CD4-positive, alpha-beta T cell treated with Interleukin-4 for 1 hour (primary cell): ENCODE measurements around the gene GCNA.
"Not testable (repeated sequence)": the region's sequence is repeated elsewhere in the genome, so short reads cannot be mapped to it uniquely, and the experiment has no call there.

ENCODE experiments used
- DNase-seq, 2 donors: peaks; one replicate each; pipeline ENCODE4 v3.0.0-alpha.2; 2020 to 2022

GCNA gene

DNA sequence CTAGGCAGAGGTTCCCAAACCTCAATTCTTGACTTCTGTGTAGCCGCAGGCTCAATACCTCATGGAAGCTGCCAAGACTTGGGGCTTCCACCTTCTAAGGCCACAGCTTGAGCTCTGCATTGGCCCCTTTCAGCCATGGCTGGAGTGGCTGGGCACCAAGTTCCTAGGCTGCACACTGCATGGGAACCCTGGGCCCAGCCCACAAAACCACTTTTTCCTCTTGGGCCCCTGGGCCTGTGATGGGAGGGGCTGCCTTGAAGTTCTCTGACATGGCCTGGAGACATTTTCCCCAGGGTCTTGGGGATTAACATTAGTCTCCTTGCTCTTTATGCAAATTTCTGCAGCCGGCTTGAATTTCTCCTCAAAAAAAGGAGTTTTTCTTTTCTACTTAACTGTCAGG, 75.1 kb downstream of the GCNA start:
- DNase-seq: no peak

DNA sequence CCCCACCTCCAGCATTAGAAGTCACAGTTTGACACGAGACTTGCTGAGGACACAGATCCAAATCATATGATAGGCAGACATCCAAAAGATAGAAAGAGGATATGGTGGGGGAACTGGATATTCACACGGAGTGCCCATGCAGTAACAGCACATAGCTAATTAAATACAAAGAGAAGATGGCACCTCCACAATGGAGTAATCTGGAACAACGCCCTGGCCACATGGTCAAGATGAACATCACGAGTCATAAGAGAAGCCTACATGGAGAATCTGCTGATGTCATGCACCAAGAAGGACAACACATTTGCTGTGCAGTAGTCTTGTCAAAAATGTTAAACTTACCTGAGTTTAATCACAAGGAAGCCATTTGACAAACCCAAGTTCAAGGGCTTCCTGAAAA, 79.0 kb downstream of the GCNA start:
- no peak for DNase-seq

DNA sequence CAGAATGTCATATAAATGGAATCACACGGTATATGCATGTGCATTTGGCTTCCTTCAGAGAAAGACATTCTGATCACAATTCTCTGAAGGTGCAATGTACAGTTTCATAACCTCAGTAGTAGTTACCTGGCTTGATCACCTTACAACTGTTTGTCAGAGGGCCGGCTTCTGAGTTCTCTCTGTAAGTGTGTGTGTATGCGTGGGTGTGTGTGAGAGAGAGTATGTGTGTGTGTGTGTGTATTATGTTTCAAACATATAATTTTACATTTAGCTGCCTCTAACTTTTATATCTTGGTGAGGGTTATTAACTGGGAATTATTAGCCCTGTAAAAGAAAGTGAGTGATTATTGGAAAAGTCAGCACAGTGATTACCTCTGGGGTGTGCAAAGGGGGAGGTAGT, 81.1 kb downstream of the GCNA start:
- DNase-seq: no peak

DNA sequence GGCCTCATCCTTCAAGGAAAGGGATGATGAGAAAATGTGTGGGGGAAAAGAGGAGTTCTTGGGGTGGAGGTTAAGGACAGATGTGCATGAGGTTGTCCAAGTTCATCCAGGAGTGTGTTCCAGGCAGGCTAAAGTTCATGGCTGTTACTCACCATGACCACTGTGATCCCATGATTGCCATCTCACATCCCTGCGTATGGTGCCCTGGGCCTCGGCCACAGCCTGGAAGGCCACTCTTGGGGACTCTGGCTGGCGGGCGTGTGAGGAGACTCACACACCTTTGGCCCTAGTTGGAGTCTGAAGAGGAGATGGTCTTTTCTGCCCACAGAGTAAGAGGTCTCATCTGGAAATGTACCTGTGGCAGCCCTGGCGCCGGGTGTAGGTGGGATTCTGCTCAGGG, 81.7 kb downstream of the GCNA start:
- no peak for DNase-seq

DNA sequence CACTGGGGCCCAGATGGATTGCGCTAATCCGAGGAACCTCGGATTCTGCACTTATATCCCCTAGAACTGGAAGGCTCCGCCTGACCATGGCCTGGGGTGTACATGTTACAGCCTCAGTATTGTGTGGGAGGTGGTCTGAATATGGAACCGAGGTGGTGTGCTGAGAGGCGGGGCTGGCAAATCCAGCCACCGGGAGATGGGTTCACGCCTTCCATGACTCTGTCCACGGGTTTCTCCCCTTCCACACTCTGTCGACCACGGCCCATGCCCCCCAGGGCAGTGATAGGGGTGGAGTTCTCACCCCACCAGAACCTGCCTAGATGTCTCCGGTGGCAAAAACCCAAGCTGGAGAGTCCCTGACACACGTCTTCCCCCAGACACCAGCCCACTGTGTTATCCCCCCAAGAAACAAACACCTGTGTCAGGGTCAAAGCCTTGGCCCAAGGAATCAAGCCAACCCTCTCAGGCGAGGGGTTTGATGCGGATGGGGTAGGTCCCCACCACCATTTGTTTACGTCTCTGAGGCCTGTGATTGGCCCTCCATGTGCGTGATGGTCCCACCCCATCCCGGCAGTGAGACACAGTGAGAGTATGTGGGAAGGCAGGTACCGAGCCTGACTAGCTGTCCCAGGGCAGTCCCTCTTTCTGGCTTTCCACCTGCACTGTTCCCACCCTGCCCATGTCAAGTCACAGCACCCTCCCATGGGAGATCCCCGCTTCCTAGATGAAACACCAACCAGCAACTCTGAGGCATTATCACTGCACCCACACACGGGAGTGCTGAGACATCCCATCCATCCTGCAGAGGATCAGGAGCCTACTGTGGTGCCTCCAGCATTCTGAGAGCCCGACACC, 82.6 kb downstream of the GCNA start:
- DNase-seq: no peak

DNA sequence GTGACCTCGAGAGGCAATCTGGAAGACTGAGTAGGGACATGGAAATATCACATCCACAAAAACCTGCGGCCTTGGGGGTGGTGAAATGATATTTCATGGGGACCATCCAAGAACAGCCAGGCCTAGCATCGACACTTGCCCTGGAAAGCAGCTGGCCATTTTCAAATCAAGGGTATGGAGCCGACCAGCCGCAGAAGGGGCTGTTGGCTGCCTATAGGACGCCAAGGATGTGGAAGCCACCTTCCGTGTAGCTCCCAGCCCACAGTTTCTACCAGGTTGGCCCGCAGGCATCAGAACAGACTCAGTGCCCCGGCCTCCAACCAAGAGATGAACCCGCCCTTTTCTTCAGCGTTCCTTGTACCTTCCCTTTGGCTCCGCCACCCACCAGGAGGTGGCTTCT, 83.7 kb downstream of the GCNA start:
- DNase-seq: no peak

DNA sequence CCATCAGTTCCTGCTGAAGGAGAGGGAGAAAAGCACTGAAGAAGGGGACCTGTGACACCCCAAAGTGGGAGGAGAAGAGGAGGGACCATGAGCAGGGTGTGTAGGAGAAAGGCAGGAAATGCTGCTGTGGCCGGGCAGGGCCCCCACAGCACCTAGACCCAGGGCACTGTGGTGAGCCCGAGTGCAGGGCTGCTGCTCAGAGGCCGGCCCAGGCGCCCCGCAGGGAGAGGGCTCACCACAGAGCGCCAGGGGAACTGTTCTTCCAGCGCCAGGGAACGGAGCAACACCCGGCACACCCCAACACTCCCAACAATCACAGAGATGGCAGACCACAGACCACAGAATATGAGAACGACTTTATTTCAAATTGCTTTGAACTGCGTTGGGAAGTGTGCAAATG, 84.4 kb downstream of the GCNA start:
- DNase-seq: not testable (repeated sequence)
